ENCODE results near the gene RAET1G.

Gene RAET1G

GRCh38 chr6:149881860-149882259 is 41.1 kb downstream of the RAET1G start:
- TF ChIP-seq CTCF (IDR thresholded peaks at IDR 0.05; ENCODE audit: insufficient read depth, low read depth, low read length, missing control alignments), result no peak
- DNase-seq (ENCODE audit: low read depth), result no peak

GRCh38 chr6:149881066-149881766 is 41.7 kb downstream of the RAET1G start:
- TF ChIP-seq CTCF (IDR thresholded peaks at IDR 0.05; ENCODE audit: insufficient read depth, low read depth, low read length, missing control alignments), result no peak
- no peak overlapping the region for H3K4me3 ChIP-seq (ENCODE audit: low read length)
- no peak for DNase-seq (ENCODE audit: low read depth)

More at GRCh38 chr6:149881860-149882259, 41.1 kb downstream of the RAET1G start:
- H3K4me3 ChIP-seq (ENCODE audit: low read length), result no peak overlapping the region

- H3K4me3 ChIP-seq (ENCODE audit: low read length), result no peak overlapping the region
- no peak for TF ChIP-seq CTCF (IDR thresholded peaks at IDR 0.05; ENCODE audit: insufficient read depth, low read depth, low read length, missing control alignments)
- no peak for DNase-seq (ENCODE audit: low read depth)
Measured at GRCh38 chr6:149877659-149878058, 45.3 kb downstream of the RAET1G start.

GRCh38 chr6:149876241-149876933 is 46.5 kb downstream of the RAET1G start:
- DNase-seq (ENCODE audit: low read depth), result no peak
- TF ChIP-seq CTCF (IDR thresholded peaks at IDR 0.05; ENCODE audit: insufficient read depth, low read depth, low read length, missing control alignments), result no peak
- no peak overlapping the region for H3K4me3 ChIP-seq (ENCODE audit: low read length)

GRCh38 chr6:149872233-149872632 is 50.7 kb downstream of the RAET1G start:
- DNase-seq (ENCODE audit: low read depth), result no peak
- H3K4me3 ChIP-seq (ENCODE audit: low read length), result no peak overlapping the region
- TF ChIP-seq CTCF (IDR thresholded peaks at IDR 0.05; ENCODE audit: insufficient read depth, low read depth, low read length, missing control alignments), result no peak

- TF ChIP-seq CTCF (IDR thresholded peaks at IDR 0.05; ENCODE audit: insufficient read depth, low read depth, low read length, missing control alignments), result no peak
- no peak for DNase-seq (ENCODE audit: low read depth)
- H3K4me3 ChIP-seq (ENCODE audit: low read length), result no peak overlapping the region
Measured at GRCh38 chr6:149871182-149871581, 51.7 kb downstream of the RAET1G start.

All from epithelial cell of esophagus (primary cell).